Measurements from ENCODE around the gene CNTN4.

DNA sequence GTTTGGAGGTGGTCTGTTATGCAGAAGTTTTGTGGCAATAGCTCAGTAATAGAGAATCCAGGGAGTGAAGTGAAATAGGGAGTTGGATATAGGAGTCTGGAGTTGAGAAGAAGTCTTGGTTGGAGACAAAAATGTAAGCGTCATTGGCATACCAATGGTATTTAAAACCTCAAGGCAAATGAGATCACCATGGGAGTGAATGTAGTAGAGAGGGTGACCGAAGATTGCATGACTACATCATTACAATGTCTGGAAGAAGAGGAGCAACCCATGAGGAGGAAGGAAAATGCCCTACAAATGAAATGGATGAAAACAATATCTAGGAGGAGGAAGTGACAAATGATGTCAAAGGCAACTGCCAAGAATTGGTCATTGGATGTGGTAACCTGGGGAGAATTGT lies 54.4 kb downstream of the CNTN4 start:
- TF ChIP-seq, protein P1, sequence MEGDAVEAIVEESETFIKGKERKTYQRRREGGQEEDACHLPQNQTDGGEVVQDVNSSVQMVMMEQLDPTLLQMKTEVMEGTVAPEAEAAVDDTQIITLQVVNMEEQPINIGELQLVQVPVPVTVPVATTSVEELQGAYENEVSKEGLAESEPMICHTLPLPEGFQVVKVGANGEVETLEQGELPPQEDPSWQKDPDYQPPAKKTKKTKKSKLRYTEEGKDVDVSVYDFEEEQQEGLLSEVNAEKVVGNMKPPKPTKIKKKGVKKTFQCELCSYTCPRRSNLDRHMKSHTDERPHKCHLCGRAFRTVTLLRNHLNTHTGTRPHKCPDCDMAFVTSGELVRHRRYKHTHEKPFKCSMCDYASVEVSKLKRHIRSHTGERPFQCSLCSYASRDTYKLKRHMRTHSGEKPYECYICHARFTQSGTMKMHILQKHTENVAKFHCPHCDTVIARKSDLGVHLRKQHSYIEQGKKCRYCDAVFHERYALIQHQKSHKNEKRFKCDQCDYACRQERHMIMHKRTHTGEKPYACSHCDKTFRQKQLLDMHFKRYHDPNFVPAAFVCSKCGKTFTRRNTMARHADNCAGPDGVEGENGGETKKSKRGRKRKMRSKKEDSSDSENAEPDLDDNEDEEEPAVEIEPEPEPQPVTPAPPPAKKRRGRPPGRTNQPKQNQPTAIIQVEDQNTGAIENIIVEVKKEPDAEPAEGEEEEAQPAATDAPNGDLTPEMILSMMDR (IDR thresholded peaks at IDR 0.05) = no peak
- TF ChIP-seq POLR2A (IDR thresholded peaks at IDR 0.05) (no peak), POLR2AphosphoS5 (IDR thresholded peaks at IDR 0.05; ENCODE audit: insufficient read depth in 1 of 2, low read depth in 1 of 2) (no peak)

Data from vagina (tissue), 2 donors.